CD4-positive, alpha-beta T cell (primary cell): ENCODE measurements around the gene TEKT3. TPM values are rescaled to one million over a fixed set of nuclear protein-coding genes. Genes with fewer than 3 reads are reported as not detected.

ENCODE experiments used
- ATAC-seq: fragments of 200-7000 bp; cut with Tn5 transposase; one replicate; pipeline ENCODE4 v1.10.0; 2022; ENCODE audit warnings: mild to moderate bottlenecking; ENCODE audit not compliant: poor library complexity
- CTCF ChIA-PET: fragments of 350-600 bp; sonication (Branson Sonifier 250); formaldehyde crosslinking; loops from one replicate; lab custom pipeline; 2021; ENCODE audit warnings: antibody characterized with exemption, inconsistent platforms; lab: Charles Lee
- POLR2A ChIA-PET: fragments of 350-600 bp; sonication (Branson Sonifier 250); formaldehyde crosslinking; loops from one replicate; lab custom pipeline; 2021; ENCODE audit warnings: antibody characterized with exemption, inconsistent platforms; lab: Charles Lee
- DNase-seq, 14 experiments: peaks; one replicate each; pipeline ENCODE4 v3.0.0-alpha.2; 2013 to 2020; ENCODE audit warnings: mixed read lengths in 2 of 14
- H3K27ac ChIP-seq, 2 donors: one replicate each; pipeline versions ENCODE4 v1.5.1 to v1.7.0; 2013; ENCODE audit warnings: low read length in 2 of 2, low read depth in 1 of 2, mild to moderate bottlenecking in 1 of 2
- H3K27me3 ChIP-seq, 2 experiments: 1 replicate in 1 of 2; 2 replicates in 1 of 2; pipeline versions ENCODE4 v1.6.1 to v1.7.0; 2013; ENCODE audit warnings: low read length in 2 of 2, control low read depth in 1 of 2, mild to moderate bottlenecking in 1 of 2, moderate library complexity in 1 of 2; ENCODE audit not compliant: insufficient read depth in 2 of 2, control insufficient read depth in 1 of 2
- H3K36me3 ChIP-seq: one replicate; pipeline ENCODE4 v1.6.1; 2013; ENCODE audit warnings: low read length, control low read depth; ENCODE audit not compliant: insufficient read depth
- H3K4me1 ChIP-seq: one replicate; pipeline ENCODE4 v1.6.1; 2013; ENCODE audit warnings: low read length, control low read depth; ENCODE audit not compliant: insufficient read depth
- H3K4me3 ChIP-seq: one replicate; pipeline ENCODE4 v1.5.1; 2013; ENCODE audit warnings: mild to moderate bottlenecking, low read length, moderate library complexity
- H3K9me3 ChIP-seq, 2 experiments: 1 replicate in 1 of 2; 2 replicates in 1 of 2; pipeline versions ENCODE4 v1.6.1 to v1.7.0; 2013; ENCODE audit warnings: low read length in 2 of 2, mild to moderate bottlenecking in 2 of 2, control low read depth in 1 of 2, moderate library complexity in 1 of 2; ENCODE audit not compliant: control insufficient read depth in 1 of 2, insufficient read depth in 1 of 2
- H3K27ac Mint-ChIP-seq: one replicate; pipeline ENCODE4 v1.8.0; 2020; ENCODE audit warnings: mixed read lengths
- H3K27me3 Mint-ChIP-seq: one replicate; pipeline ENCODE4 v1.8.0; 2021; ENCODE audit warnings: mixed read lengths
- H3K36me3 Mint-ChIP-seq: one replicate; pipeline ENCODE4 v1.8.0; 2021; ENCODE audit warnings: low read depth, mixed read lengths
- H3K4me1 Mint-ChIP-seq: one replicate; pipeline ENCODE4 v1.8.0; 2021; ENCODE audit warnings: low read depth, mixed read lengths
- H3K4me3 Mint-ChIP-seq: one replicate; pipeline ENCODE4 v1.8.0; 2020; ENCODE audit warnings: mild to moderate bottlenecking, mixed read lengths
- H3K9me3 Mint-ChIP-seq: one replicate; pipeline ENCODE4 v1.8.0; 2020; ENCODE audit warnings: mixed read lengths
- intact Hi-C, 2 experiments: fragments of 100-400 bp; cut with DNase I in 1 of 2; cut with micrococcal nuclease in 1 of 2; formaldehyde crosslinking; loops; one replicate each; pipeline versions ENCODE4 v1.15.1 to v1.9.0; 2023 to 2025; cut with DNase I, micrococcal nuclease
- total RNA-seq, 174 experiments: library from RNA in 2 of 174; stranded (reverse) in 2 of 174; gene quantifications; one replicate each; pipeline ENCODE4 v1.2.3 and lab custom pipeline; 2021 to 2026
- TF ChIP-seq, protein P1 (sequence below): fragments of 200-600 bp; IDR thresholded peaks from one replicate; pipeline ENCODE4 v1.8.0; 2022; ENCODE audit warnings: antibody characterized with exemption, mild to moderate bottlenecking

TEKT3 gene
- total RNA-seq, 2 experiments from 2014 or later = not detected

DNA sequence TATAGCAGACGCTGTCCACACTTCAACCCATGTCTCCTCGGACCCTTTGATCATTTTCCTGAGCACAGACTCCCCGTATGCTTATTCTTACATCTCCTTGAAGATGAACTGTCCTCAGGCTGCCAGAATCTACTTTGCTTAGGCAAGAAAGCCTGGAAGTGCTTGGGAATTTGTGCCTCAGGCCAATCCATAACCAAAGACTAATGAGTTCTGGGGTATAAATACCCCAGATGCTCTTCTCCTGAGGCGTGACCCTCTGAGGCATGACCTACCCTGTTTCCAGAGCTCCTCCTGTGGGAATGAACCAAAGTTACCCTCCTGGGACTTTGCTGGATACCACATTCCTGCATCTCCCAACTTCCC lies 10.1 kb upstream of the TEKT3 start:
- no peaks in the 10 kb centered on the region for H3K9me3 Mint-ChIP-seq
- no peak for DNase-seq
- ChIA-PET POLR2A (no interaction called here), CTCF (no interaction called here)
- intact Hi-C loops = no loop called here
- no peak for ATAC-seq
- TF ChIP-seq, protein P1, sequence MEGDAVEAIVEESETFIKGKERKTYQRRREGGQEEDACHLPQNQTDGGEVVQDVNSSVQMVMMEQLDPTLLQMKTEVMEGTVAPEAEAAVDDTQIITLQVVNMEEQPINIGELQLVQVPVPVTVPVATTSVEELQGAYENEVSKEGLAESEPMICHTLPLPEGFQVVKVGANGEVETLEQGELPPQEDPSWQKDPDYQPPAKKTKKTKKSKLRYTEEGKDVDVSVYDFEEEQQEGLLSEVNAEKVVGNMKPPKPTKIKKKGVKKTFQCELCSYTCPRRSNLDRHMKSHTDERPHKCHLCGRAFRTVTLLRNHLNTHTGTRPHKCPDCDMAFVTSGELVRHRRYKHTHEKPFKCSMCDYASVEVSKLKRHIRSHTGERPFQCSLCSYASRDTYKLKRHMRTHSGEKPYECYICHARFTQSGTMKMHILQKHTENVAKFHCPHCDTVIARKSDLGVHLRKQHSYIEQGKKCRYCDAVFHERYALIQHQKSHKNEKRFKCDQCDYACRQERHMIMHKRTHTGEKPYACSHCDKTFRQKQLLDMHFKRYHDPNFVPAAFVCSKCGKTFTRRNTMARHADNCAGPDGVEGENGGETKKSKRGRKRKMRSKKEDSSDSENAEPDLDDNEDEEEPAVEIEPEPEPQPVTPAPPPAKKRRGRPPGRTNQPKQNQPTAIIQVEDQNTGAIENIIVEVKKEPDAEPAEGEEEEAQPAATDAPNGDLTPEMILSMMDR = no peak
- H3K36me3 Mint-ChIP-seq = no peaks in the 10 kb centered on the region
- Histone ChIP-seq H3K9me3 (no peaks in the 10 kb centered on the region), H3K27me3 (peaks cover 9 to 21% of the 10 kb centered on the region in 2 experiments), H3K4me3 (no peak overlapping the region), H3K27ac (no peak overlapping the region), H3K4me1 (no peaks in the 10 kb centered on the region), H3K36me3 (no peaks in the 10 kb centered on the region)
- H3K4me1 Mint-ChIP-seq = no peaks in the 10 kb centered on the region
- no peak overlapping the region for H3K4me3 Mint-ChIP-seq
- H3K27ac Mint-ChIP-seq = no peak overlapping the region
- H3K27me3 Mint-ChIP-seq = peaks cover 67% of the 10 kb centered on the region

DNA sequence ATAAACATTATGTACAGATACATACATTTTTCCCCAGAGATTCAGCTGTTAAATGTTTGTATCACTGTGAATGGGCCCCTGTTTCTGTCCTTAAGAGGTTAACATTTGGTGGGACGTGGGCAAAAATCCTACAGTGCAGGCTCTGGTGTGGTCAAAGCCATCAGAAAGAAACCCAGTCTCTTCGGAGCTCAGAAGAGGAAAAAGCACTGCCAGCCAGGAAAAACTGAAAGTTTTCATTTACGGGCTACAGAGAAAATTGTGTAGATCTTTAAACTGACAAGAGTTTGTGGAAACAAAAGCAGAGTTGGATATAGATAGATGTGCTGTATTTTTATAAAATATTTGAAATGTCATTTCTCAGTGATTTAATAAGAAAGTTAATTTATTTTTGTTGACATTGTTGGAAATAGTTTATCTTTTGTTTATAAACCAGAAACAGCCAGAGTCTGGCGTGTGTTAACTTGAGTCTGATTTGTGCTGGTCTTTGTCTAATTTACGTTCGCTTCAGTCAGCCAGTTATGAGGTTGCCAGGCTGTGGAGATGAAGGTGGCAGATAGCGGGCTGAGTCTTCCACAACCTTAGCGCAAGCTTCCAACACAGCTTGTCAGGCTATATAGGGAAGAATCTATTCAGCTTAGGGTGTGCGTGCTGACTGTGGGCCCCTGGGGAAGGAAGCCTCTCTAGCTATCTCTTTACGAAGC lies 9.5 kb upstream of the TEKT3 start:
- H3K27me3 Mint-ChIP-seq = peaks cover 71% of the 10 kb centered on the region
- CTCF ChIA-PET = interaction anchor here (0.5 kb wide), 1 partner anchor 46 kb away, joined by 4 read pairs; no protein-coding TSS in a partner anchor
- no peaks in the 10 kb centered on the region for H3K4me1 ChIP-seq
- no peaks in the 10 kb centered on the region for H3K36me3 ChIP-seq
- H3K4me1 Mint-ChIP-seq = no peaks in the 10 kb centered on the region
- POLR2A ChIA-PET = no interaction called here
- H3K27me3 ChIP-seq = peaks cover 9 to 21% of the 10 kb centered on the region in 2 experiments
- TF ChIP-seq, protein P1 = no peak
- ATAC-seq (no peak), DNase-seq (no peak)
- no peak overlapping the region for H3K4me3 ChIP-seq
- H3K4me3 Mint-ChIP-seq = no peak overlapping the region
- no peaks in the 10 kb centered on the region for H3K9me3 Mint-ChIP-seq
- H3K27ac ChIP-seq = no peak overlapping the region
- no peaks in the 10 kb centered on the region for H3K36me3 Mint-ChIP-seq
- H3K27ac Mint-ChIP-seq = no peak overlapping the region
- intact Hi-C loops = no loop called here
- H3K9me3 ChIP-seq = no peaks in the 10 kb centered on the region

GRCh38 chr17:15349119-15349518 lies 7.7 kb upstream of the TEKT3 start:
- Histone ChIP-seq H3K36me3 (no peaks in the 10 kb centered on the region), H3K27ac (no peak overlapping the region), H3K9me3 (no peaks in the 10 kb centered on the region), H3K27me3 (peaks cover 19 to 31% of the 10 kb centered on the region in 2 experiments), H3K4me1 (no peaks in the 10 kb centered on the region), H3K4me3 (no peak overlapping the region)
- intact Hi-C loops = no loop called here
- Mint-ChIP-seq H3K4me1 (no peaks in the 10 kb centered on the region), H3K36me3 (no peaks in the 10 kb centered on the region), H3K9me3 (no peaks in the 10 kb centered on the region), H3K27ac (no peak overlapping the region), H3K27me3 (peaks cover 74% of the 10 kb centered on the region), H3K4me3 (no peak overlapping the region)
- CTCF ChIA-PET = no interaction called here
- ATAC-seq (no peak), DNase-seq (no peak)
- POLR2A ChIA-PET = no interaction called here
- TF ChIP-seq, protein P1 = no peak
